ENCODE data around the gene CLK3.

Gene CLK3

GRCh38 chr15:74642734-74643664 lies 27.4 kb downstream of the CLK3 start:
- DNase-seq (ENCODE audit: low read depth): no peak
- TF ChIP-seq, protein P1, sequence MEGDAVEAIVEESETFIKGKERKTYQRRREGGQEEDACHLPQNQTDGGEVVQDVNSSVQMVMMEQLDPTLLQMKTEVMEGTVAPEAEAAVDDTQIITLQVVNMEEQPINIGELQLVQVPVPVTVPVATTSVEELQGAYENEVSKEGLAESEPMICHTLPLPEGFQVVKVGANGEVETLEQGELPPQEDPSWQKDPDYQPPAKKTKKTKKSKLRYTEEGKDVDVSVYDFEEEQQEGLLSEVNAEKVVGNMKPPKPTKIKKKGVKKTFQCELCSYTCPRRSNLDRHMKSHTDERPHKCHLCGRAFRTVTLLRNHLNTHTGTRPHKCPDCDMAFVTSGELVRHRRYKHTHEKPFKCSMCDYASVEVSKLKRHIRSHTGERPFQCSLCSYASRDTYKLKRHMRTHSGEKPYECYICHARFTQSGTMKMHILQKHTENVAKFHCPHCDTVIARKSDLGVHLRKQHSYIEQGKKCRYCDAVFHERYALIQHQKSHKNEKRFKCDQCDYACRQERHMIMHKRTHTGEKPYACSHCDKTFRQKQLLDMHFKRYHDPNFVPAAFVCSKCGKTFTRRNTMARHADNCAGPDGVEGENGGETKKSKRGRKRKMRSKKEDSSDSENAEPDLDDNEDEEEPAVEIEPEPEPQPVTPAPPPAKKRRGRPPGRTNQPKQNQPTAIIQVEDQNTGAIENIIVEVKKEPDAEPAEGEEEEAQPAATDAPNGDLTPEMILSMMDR (conservative IDR thresholded peaks at IDR 0.05; ENCODE audit: low read depth, low read length): no peak
- H3K4me3 ChIP-seq (ENCODE audit: low read length): no peak overlapping the region

GRCh38 chr15:74643665-74644204 lies 28.1 kb downstream of the CLK3 start:
- H3K4me3 ChIP-seq (ENCODE audit: low read length): no peak overlapping the region

GRCh38 chr15:74646480-74646879 lies 30.8 kb downstream of the CLK3 start:
- TF ChIP-seq, protein P1 (conservative IDR thresholded peaks at IDR 0.05; ENCODE audit: low read depth, low read length): no peak
- H3K4me3 ChIP-seq (ENCODE audit: low read length): no peak overlapping the region
- no peak for DNase-seq (ENCODE audit: low read depth)

More at GRCh38 chr15:74643665-74644204, 28.1 kb downstream of the CLK3 start:
- DNase-seq (ENCODE audit: low read depth): no peak
- TF ChIP-seq, protein P1 (conservative IDR thresholded peaks at IDR 0.05; ENCODE audit: low read depth, low read length): no peak

DNA sequence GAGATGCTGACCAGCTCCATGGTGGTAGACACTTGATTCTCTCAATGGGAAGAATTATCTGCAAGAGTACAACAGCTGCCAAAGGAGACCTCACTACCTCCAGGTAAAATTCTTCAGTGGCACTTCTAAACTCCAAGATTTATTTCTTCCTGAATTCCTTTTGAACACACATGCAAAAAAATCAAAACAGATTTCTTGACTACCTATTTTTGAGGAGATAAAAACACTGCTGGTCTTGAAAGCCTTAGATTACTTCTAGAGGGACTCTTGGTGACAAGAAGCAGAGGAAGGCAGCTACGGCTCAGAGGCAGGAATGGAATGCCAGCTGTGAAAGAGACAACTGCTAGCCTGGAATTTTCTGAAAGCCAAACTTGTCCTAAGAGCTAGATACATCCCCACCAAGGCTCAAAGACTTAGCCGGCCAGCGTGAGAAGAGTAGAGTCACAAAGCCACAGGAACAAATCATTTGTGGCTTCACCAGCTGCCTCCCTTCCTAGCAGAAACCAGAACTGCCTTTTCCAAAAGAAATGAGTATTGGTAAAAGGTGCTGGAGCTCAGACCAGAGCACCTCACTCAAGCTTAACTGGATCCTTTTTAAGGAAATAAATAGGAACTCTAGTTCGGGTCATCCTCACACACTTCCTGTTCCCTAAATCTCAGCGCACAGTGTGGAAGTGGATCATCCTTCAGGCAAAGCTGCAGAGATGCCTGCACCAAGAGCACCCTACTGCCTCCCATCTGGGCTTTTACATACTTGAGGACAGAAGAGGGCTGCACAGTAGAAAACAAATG lies 32.6 kb downstream of the CLK3 start:
- TF ChIP-seq, protein P1 (conservative IDR thresholded peaks at IDR 0.05; ENCODE audit: low read depth, low read length): no peak
- H3K4me3 ChIP-seq (ENCODE audit: low read length): no peak overlapping the region
- no peak for DNase-seq (ENCODE audit: low read depth)

- no peak for DNase-seq (ENCODE audit: low read depth)
- TF ChIP-seq, protein P1 (conservative IDR thresholded peaks at IDR 0.05; ENCODE audit: low read depth, low read length): no peak
- no peak overlapping the region for H3K4me3 ChIP-seq (ENCODE audit: low read length)
Measured at GRCh38 chr15:74651242-74651741, 35.7 kb downstream of the CLK3 start.

- TF ChIP-seq, protein P1 (conservative IDR thresholded peaks at IDR 0.05; ENCODE audit: low read depth, low read length): no peak
- peak; percentile 51 for DNase-seq (ENCODE audit: low read depth)
- H3K4me3 ChIP-seq (ENCODE audit: low read length): no peak overlapping the region
Measured at GRCh38 chr15:74653426-74654102, 37.9 kb downstream of the CLK3 start.
